Peyer's patch (tissue), 4 donors: ENCODE data around the gene CHKA.

Experiments
- CTCF ChIP-seq, 6 experiments: fragments of 450-650 bp in 4 of 6; fragments of 200-600 bp in 2 of 6; sonication (generic) in 1 of 6; IDR thresholded peaks; one replicate each; pipeline ENCODE4 v1.5.1; 2017 to 2019; ENCODE audit warnings: antibody characterized with exemption in 6 of 6, mild to moderate bottlenecking in 3 of 6, moderate library complexity in 1 of 6
- POLR2A ChIP-seq, 2 donors: fragments of 450-650 bp; IDR thresholded peaks; one replicate each; pipeline ENCODE4 v1.5.1; 2017; ENCODE audit warnings: antibody characterized with exemption in 2 of 2, mild to moderate bottlenecking in 2 of 2, moderate library complexity in 2 of 2

- TF ChIP-seq CTCF (IDR thresholded peaks at IDR 0.05) (no peak), POLR2A (IDR thresholded peaks at IDR 0.05) (no peak)
Observed at GRCh38 chr11:68044145-68044813, 76.9 kb downstream of the CHKA start.
